HG02981 (cell line): ENCODE results near the gene HIVEP3.

Experiments
- ATAC-seq: cut with Tn5 transposase; IDR thresholded peaks from one replicate; pipeline ENCODE4 v1.9.1; 2021; ENCODE audit warnings: mild to moderate bottlenecking, moderate library complexity; ENCODE audit not compliant: unreplicated experiment

Gene HIVEP3

DNA sequence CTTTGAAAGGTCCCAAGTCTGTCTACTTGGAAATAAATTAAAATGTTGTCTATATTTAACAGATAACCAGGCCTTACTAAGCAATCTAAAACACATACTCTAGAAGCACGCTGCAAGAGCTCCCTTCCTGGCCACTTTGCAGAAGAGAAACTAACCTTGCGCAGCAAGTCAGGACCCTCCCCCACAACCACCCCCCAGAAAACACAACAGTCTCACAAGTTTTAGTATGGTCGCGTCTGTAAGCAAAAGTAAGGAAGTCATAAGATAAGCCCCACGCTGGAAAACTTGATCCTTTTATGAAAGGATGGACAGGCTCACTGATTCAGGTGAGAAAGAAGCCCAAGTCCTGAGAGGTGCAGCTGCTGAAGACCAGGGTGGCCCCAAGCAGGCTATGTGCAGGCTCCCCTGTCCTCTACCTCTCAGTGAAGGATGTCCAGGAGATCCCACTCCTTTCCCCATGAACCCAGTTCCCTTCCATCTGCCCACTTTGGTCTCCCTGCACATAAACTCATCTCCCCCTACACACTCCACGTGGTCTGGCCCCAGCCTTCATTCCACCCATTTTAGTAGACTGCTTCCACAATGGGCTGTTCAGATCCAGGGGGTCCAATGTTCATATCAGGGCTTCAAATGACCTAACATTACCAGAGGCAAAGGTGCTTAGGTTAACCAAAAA lies 23.8 kb downstream of the HIVEP3 start:
- ATAC-seq: no peak

- ATAC-seq: no peak
Observed at GRCh38 chr1:41894101-41894807, 24.5 kb downstream of the HIVEP3 start.

GRCh38 chr1:41892301-41892781 lies 26.4 kb downstream of the HIVEP3 start:
- no peak for ATAC-seq

- peak; percentile 88 for ATAC-seq
Observed at GRCh38 chr1:41891199-41891896, 27.4 kb downstream of the HIVEP3 start.

- ATAC-seq: no peak
Observed at GRCh38 chr1:41890825-41891198, 27.9 kb downstream of the HIVEP3 start.

GRCh38 chr1:41889506-41890414 lies 29.0 kb downstream of the HIVEP3 start:
- no peak for ATAC-seq

GRCh38 chr1:41888756-41889155 lies 30.0 kb downstream of the HIVEP3 start:
- no peak for ATAC-seq

DNA sequence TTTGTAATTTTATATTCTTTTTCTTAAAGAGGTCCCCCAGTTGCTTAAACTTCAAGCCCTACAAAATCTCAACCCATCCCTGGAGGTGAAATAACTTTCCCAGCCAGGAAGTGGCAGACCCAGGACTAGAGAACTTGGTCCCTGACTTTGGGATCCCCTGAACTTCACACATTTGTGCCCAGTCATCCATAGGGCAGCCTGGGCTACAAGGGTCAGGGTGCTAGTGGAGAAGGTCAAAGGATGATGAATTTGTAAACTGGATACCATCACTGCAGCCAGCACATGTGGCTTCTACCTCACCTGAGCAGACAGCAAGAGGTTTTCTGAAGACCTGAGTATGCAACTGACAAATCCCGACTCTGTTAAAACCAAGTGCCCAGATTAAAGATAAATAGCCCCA lies 31.4 kb downstream of the HIVEP3 start:
- no peak for ATAC-seq

- no peak for ATAC-seq
Observed at GRCh38 chr1:41884256-41885230, 34.2 kb downstream of the HIVEP3 start.

DNA sequence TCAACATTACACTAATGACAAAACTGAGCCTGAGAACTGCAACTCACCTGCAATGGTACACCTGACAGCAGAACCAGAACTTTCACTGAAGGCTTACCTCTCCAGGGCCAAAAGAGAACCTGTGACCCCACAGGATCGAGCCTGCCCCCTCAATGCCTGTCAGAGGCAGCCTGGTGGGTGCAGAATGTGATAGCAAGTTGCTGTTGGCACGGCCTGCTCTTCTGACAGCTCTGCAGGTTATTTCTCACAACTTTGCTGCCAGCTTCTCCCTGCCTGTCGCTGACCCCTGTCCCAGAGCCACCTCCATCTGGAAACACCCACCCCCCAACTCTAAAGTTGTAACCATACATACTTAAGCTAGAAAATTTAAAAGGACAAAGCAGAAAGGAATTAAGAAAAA lies 35.2 kb downstream of the HIVEP3 start:
- ATAC-seq: no peak

GRCh38 chr1:41882486-41882885 lies 36.2 kb downstream of the HIVEP3 start:
- ATAC-seq: no peak

- no peak for ATAC-seq
Observed at GRCh38 chr1:41882068-41882477, 36.6 kb downstream of the HIVEP3 start.

DNA sequence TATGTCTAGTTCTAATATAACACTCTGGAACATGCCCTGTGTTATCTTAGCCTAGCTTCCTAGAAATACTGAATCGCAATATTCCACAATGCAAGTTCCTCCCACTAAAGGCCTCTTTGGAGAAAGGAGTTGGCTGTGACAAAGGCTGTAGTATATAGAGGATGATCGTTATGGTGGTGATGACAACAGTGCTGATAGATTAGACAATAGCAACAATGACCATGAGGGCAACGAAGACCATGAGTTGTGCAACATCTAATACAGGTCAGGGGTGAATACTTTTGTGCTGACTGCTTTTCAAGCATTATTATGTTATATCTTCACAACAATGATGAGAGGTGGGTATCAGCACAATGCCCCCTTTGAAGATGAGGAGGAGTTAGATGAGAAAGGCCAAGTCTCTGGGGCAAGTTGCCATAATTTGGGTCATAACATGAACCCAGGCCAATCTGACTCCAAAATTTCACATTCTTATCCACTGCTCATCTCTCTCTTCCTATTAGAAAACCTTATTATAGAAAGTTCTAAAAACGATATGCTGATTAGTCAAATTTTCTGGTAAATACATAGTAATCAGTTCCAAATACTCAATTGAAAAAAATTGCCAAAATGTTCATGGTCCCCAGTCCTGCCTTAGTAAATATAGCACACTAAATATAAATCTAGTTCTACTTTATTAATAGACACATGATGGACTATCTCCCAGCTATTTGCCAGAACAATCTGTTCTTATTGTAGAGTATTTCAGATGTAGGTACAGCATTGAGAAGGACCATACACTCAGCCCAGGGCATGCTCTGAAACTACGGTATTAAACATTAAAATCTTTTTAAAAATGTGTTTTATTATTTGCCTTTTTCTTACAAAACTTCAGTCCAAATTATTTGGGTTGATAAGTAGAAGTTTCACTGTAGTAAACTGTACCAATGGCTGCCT lies 37.5 kb downstream of the HIVEP3 start:
- ATAC-seq: no peak

DNA sequence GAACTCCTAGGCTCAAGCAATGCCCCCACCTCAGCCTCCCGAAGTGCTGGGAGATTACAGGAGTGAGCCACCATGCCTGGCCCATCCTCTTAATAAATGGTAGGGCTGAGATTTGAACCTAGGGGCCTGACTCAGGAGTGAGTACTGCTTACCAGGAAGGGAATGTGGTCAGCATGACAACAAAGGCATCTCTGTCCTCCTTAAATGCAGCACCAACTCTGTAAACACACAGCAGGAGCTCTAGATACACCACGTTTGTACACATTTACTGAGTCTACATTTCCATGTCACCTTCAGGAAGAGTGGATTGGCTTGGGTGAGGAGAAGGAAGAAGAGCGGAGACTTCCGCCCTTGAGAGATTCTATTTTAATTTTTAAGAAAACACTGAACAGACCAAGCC lies 38.5 kb downstream of the HIVEP3 start:
- no peak for ATAC-seq

- ATAC-seq: no peak
Observed at GRCh38 chr1:41879617-41880016, 39.1 kb downstream of the HIVEP3 start.

DNA sequence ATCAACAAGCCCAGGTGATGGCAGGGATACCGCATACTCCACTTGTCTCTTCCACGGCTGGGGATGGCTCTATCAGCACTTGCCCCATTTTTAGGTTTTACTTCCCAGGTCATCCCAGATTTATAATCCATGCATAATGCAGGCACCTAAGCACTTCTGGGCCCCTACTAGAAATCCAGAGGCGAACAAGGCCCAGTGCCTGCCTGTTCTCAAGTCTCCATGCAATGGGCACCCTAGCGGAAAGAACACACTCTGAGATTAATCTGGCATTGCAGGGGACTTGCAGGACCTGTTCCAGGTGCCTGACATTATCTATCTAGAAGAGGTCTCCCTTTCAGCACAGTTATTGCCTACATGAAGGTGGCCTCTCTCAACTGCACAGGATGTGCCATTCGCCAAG lies 39.8 kb downstream of the HIVEP3 start:
- no peak for ATAC-seq

- ATAC-seq: no peak
Observed at GRCh38 chr1:41878495-41878894, 40.2 kb downstream of the HIVEP3 start.

GRCh38 chr1:41876576-41877445 lies 41.9 kb downstream of the HIVEP3 start:
- ATAC-seq: no peak
